HEK293T (cell line): ENCODE measurements around the gene MPRIP.

Experiments
- FOXA1 ChIP-seq: fragments of 450-650 bp; IDR thresholded peaks from 2 replicates; pipeline ENCODE4 v1.6.1; 2016; ENCODE audit warnings: mild to moderate bottlenecking
- FOXK2 ChIP-seq: fragments of 450-650 bp; IDR thresholded peaks from 2 replicates; pipeline ENCODE4 v1.6.1; 2016; ENCODE audit warnings: mild to moderate bottlenecking
- SP1 ChIP-seq: fragments of 450-650 bp; IDR thresholded peaks from 2 replicates; pipeline ENCODE4 v1.6.1; 2017
- ZNF384 ChIP-seq: fragments of 450-650 bp; IDR thresholded peaks from 2 replicates; pipeline ENCODE4 v1.6.1; 2016

GRCh38 chr17:17032131-17032692 is 10.0 kb upstream of the MPRIP start:
- TF ChIP-seq FOXK2 (no peak), SP1 (no peak), FOXA1 (no peak), ZNF384 (no peak)
